GM12875 (cell line): ENCODE data around the gene CTSE.

ENCODE experiments used
- H3K4me3 ChIP-seq: one replicate; pipeline ENCODE4 v1.5.1; 2011; ENCODE audit warnings: low read depth, low read length, control low read depth
- TF ChIP-seq, protein P1 (sequence below): IDR thresholded peaks from 2 replicates; pipeline ENCODE4 v1.5.1; 2011; ENCODE audit warnings: low read depth, mild to moderate bottlenecking, control low read depth, inconsistent platforms, low read length, moderate library complexity, borderline replicate concordance; ENCODE audit not compliant: insufficient read depth

Gene CTSE

GRCh38 chr1:205973377-205974232 lies 50.1 kb downstream of the CTSE start:
- TF ChIP-seq, protein P1, sequence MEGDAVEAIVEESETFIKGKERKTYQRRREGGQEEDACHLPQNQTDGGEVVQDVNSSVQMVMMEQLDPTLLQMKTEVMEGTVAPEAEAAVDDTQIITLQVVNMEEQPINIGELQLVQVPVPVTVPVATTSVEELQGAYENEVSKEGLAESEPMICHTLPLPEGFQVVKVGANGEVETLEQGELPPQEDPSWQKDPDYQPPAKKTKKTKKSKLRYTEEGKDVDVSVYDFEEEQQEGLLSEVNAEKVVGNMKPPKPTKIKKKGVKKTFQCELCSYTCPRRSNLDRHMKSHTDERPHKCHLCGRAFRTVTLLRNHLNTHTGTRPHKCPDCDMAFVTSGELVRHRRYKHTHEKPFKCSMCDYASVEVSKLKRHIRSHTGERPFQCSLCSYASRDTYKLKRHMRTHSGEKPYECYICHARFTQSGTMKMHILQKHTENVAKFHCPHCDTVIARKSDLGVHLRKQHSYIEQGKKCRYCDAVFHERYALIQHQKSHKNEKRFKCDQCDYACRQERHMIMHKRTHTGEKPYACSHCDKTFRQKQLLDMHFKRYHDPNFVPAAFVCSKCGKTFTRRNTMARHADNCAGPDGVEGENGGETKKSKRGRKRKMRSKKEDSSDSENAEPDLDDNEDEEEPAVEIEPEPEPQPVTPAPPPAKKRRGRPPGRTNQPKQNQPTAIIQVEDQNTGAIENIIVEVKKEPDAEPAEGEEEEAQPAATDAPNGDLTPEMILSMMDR, result no peak
- H3K4me3 ChIP-seq, result no peak overlapping the region

DNA sequence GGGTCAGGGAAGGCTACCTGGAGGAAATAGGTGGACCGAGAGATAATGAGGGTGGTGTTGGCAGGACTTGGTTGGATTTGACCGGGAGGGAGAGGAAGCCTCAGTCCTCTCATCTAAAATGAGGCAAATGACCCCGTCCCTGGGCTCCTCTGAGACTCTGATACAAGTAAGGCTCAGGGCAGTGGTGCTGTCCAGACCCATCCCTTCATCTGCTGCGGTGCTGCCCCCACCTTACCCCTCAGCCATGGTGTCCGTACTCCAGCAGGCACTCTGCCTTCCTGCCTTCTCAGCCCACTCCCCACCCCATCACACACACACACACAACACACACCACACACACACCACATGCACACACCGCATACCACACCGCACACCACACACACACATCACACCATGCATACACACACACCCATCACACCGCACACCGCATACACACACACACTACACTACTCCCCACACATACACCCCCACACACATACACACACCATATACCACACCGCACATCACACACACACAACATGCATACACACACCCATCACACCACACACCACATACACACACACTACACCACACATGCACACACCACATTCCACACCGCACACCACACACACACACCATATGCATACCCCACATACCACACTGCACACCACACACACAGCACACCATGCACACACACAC lies 51.1 kb downstream of the CTSE start:
- TF ChIP-seq, protein P1, result no peak
- no peak overlapping the region for H3K4me3 ChIP-seq

DNA sequence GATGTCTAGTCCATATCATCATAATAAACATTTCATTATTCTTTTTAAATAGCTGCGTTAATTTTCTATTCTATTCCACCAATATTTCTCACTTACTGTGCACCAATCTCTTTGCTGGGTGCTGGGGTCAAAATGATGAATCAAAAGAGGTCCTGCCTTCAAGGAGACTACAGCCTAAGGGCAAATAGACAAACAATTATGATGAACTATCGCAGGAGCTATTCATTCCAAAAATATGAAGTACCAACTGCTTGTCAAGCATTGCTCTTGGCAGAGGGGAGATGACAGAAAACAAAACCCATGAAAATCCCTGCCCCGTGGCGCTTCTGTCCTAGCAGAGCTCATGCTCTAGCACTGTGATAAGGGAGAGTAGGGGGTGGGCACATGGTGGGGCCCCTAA lies 51.6 kb downstream of the CTSE start:
- TF ChIP-seq, protein P1, result no peak
- no peak overlapping the region for H3K4me3 ChIP-seq

- H3K4me3 ChIP-seq, result no peak overlapping the region
- TF ChIP-seq, protein P1, result no peak
Measured at GRCh38 chr1:205971082-205971481, 52.6 kb downstream of the CTSE start.

DNA sequence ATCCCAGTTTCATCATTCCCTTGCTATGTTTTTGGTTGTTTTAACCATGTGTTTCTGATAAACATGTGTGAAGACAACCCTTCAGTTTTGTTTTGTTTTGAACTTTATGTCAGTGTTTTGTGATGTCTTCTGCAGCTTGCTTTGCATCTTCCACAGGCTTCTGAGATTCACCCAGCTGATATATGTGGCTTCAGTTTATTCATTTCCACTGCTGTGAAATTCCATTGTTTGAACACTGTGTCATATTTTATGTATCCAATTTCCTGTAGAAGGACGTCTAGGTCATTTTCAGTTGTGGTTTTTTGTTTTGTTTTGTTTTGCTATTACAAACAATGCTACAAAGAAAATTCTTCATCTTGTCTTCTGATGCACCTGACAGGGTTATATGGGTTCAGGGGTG lies 53.2 kb downstream of the CTSE start:
- TF ChIP-seq, protein P1, result no peak
- no peak overlapping the region for H3K4me3 ChIP-seq

DNA sequence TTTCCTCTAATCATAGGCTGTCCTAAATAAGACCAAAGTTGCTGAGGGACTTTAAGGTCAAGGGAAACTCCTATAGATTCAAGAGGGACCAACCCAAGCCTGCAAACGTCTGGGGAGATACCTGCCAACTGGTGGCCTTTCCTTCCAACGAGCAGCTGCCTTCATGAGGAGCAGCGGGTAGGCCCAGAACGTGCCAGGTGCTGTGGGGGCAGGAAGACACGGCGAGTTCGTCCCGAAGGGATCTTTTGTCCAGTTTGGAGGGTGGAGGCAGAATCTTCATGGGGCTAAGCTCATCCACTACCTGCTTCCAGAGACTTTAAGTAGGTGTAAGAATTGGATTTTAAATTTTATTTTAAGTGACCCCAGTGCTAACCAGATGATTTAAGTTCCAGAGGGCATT lies 54.5 kb downstream of the CTSE start:
- no peak overlapping the region for H3K4me3 ChIP-seq
- TF ChIP-seq, protein P1, result no peak
